IPS-18c (cell line): ENCODE data around the gene MGA.
"Not testable (repeated sequence)": the region's sequence is repeated elsewhere in the genome, so short reads cannot be mapped to it uniquely, and the experiment has no call there.

Experiments
- H3K4me3 ChIP-seq: 2 replicates; pipeline ENCODE4 v1.7.0; 2013; ENCODE audit warnings: low read depth, mild to moderate bottlenecking, low read length, moderate library complexity; ENCODE audit not compliant: insufficient read depth
- H3K9me3 ChIP-seq: one replicate; pipeline ENCODE4 v1.6.1; 2013; ENCODE audit warnings: mild to moderate bottlenecking, low read length, moderate library complexity; ENCODE audit not compliant: control insufficient read depth, insufficient read depth

The MGA gene

GRCh38 chr15:41689834-41690233 lies 29.6 kb downstream of the MGA start:
- H3K4me3 ChIP-seq: no peak overlapping the region
- no peaks in the 10 kb centered on the region for H3K9me3 ChIP-seq

GRCh38 chr15:41690636-41691035 lies 30.4 kb downstream of the MGA start:
- H3K4me3 ChIP-seq: no peak overlapping the region
- no peaks in the 10 kb centered on the region for H3K9me3 ChIP-seq

- Histone ChIP-seq H3K4me3 (no peak overlapping the region), H3K9me3 (no peaks in the 10 kb centered on the region)
Observed at GRCh38 chr15:41691471-41691870, 31.3 kb downstream of the MGA start.

- H3K4me3 ChIP-seq: no peak overlapping the region
- H3K9me3 ChIP-seq: no peaks in the 10 kb centered on the region
Observed at GRCh38 chr15:41692049-41692448, 31.8 kb downstream of the MGA start.

- Histone ChIP-seq H3K4me3 (no peak overlapping the region), H3K9me3 (no peaks in the 10 kb centered on the region)
Observed at GRCh38 chr15:41693757-41694156, 33.6 kb downstream of the MGA start.

- Histone ChIP-seq H3K4me3 (no peak overlapping the region; the same call in 1 of the 2 replicates), H3K9me3 (no peaks in the 10 kb centered on the region)
Observed at GRCh38 chr15:41695750-41696436, 35.7 kb downstream of the MGA start.

GRCh38 chr15:41698779-41699178 lies 38.6 kb downstream of the MGA start:
- no peak overlapping the region for H3K4me3 ChIP-seq
- no peaks in the 10 kb centered on the region for H3K9me3 ChIP-seq

GRCh38 chr15:41703120-41703519 lies 42.9 kb downstream of the MGA start:
- H3K9me3 ChIP-seq: no peaks in the 10 kb centered on the region
- no peak overlapping the region for H3K4me3 ChIP-seq

GRCh38 chr15:41713047-41713446 lies 52.8 kb downstream of the MGA start:
- H3K4me3 ChIP-seq: no peak overlapping the region
- no peaks in the 10 kb centered on the region for H3K9me3 ChIP-seq

GRCh38 chr15:41714291-41714690 lies 54.1 kb downstream of the MGA start:
- Histone ChIP-seq H3K9me3 (no peaks in the 10 kb centered on the region), H3K4me3 (no peak overlapping the region)

- Histone ChIP-seq H3K4me3 (no peak overlapping the region), H3K9me3 (no peaks in the 10 kb centered on the region)
Observed at GRCh38 chr15:41716864-41717263, 56.7 kb downstream of the MGA start.

GRCh38 chr15:41727143-41727542 lies 66.9 kb downstream of the MGA start:
- Histone ChIP-seq H3K9me3 (no peaks in the 10 kb centered on the region), H3K4me3 (no peak overlapping the region)

GRCh38 chr15:41728061-41728460 lies 67.9 kb downstream of the MGA start:
- H3K4me3 ChIP-seq: not testable (repeated sequence)

GRCh38 chr15:41730543-41730942 lies 70.3 kb downstream of the MGA start:
- H3K4me3 ChIP-seq: no peak overlapping the region
- H3K9me3 ChIP-seq: no peaks in the 10 kb centered on the region

More at GRCh38 chr15:41728061-41728460, 67.9 kb downstream of the MGA start:
- H3K9me3 ChIP-seq: not testable (repeated sequence)

- H3K9me3 ChIP-seq: no peaks in the 10 kb centered on the region
Observed at GRCh38 chr15:41732483-41732882, 72.3 kb downstream of the MGA start.

GRCh38 chr15:41734079-41734478 lies 73.9 kb downstream of the MGA start:
- Histone ChIP-seq H3K9me3 (no peaks in the 10 kb centered on the region), H3K4me3 (no peak overlapping the region)

More at GRCh38 chr15:41732483-41732882, 72.3 kb downstream of the MGA start:
- H3K4me3 ChIP-seq: no peak overlapping the region

GRCh38 chr15:41735046-41735445 lies 74.8 kb downstream of the MGA start:
- Histone ChIP-seq H3K4me3 (no peak overlapping the region), H3K9me3 (no peaks in the 10 kb centered on the region)

- not testable (repeated sequence) for H3K4me3 ChIP-seq, H3K9me3 ChIP-seq
Observed at GRCh38 chr15:41735492-41735891, 75.3 kb downstream of the MGA start.

GRCh38 chr15:41746802-41747201 lies 86.6 kb downstream of the MGA start:
- no peak overlapping the region for H3K4me3 ChIP-seq
- no peaks in the 10 kb centered on the region for H3K9me3 ChIP-seq
